K562 (cell line): ENCODE data around the gene NDUFV3. TPM values are rescaled to one million over a fixed set of nuclear protein-coding genes. Genes with fewer than 3 reads are reported as not detected.

Experiments used
- C11orf30 ChIP-seq: fragments of 450-650 bp; IDR thresholded peaks from 2 replicates; pipeline ENCODE4 v1.6.1; 2016; ENCODE audit warnings: low read depth, mild to moderate bottlenecking
- MYBL2 ChIP-seq, 2 experiments: fragments of 450-650 bp in 1 of 2; sonication (generic) in 1 of 2; formaldehyde crosslinking in 1 of 2; IDR thresholded peaks; 2 replicates each; pipeline versions ENCODE4 v1.6.1 to v1.8.1; 2017 to 2022; ENCODE audit warnings: borderline replicate concordance in 1 of 2, inconsistent platforms in 1 of 2, low read depth in 1 of 2, mild to moderate bottlenecking in 1 of 2, missing genetic modification reagents in 1 of 2, moderate library complexity in 1 of 2
- NFXL1 ChIP-seq: fragments of 450-650 bp; formaldehyde crosslinking; IDR thresholded peaks from 2 replicates; pipeline ENCODE4 v1.4.0; 2021; ENCODE audit warnings: mild to moderate bottlenecking
- POLR3G ChIP-seq: IDR thresholded peaks from 2 replicates; pipeline ENCODE4 v1.6.1; 2011; ENCODE audit not compliant: insufficient read length, insufficient replicate concordance; ENCODE audit errors: extremely low read depth
- RFX1 ChIP-seq: fragments of 450-650 bp; IDR thresholded peaks from 2 replicates; pipeline ENCODE4 v1.6.1; 2016; ENCODE audit warnings: mild to moderate bottlenecking, moderate library complexity
- SMAD4 ChIP-seq: fragments of 250-450 bp; sonication (Bioruptor Pico); conservative IDR thresholded peaks from 2 replicates; pipeline ENCODE4 v1.8.0; 2021; ENCODE audit warnings: inconsistent platforms, mild to moderate bottlenecking, moderate library complexity
- SRSF7 ChIP-seq: fragments of 200-400 bp; formaldehyde crosslinking; optimal IDR thresholded peaks from 2 replicates; pipeline ENCODE3; 2017; ENCODE audit warnings: mild to moderate bottlenecking, low read depth, low read length
- TCF7L2 ChIP-seq: fragments of 150-350 bp; IDR thresholded peaks from 2 replicates; pipeline ENCODE4 v1.6.1; 2016; ENCODE audit warnings: low read depth, mild to moderate bottlenecking, low read length, moderate library complexity
- TOE1 ChIP-seq, 2 experiments: fragments of 450-650 bp in 1 of 2; sonication (generic) in 1 of 2; formaldehyde crosslinking in 1 of 2; IDR thresholded peaks; 2 replicates each; pipeline versions ENCODE4 v1.7.1 to v1.8.0; 2016 to 2022; ENCODE audit warnings: borderline replicate concordance in 2 of 2, mild to moderate bottlenecking in 2 of 2, antibody characterized with exemption in 1 of 2, inconsistent platforms in 1 of 2, low read depth in 1 of 2, missing genetic modification reagents in 1 of 2, moderate library complexity in 1 of 2
- ZBTB17 ChIP-seq: fragments of 450-650 bp; formaldehyde crosslinking; IDR thresholded peaks from 2 replicates; pipeline ENCODE4 v1.4.0; 2020; ENCODE audit warnings: mild to moderate bottlenecking
- ZC3H4 ChIP-seq: sonication (generic); formaldehyde crosslinking; IDR thresholded peaks from 2 replicates; pipeline ENCODE4 v1.9.0; 2021; ENCODE audit warnings: missing genetic modification reagents, borderline replicate concordance
- ZFP1 ChIP-seq: fragments of 450-650 bp; formaldehyde crosslinking; IDR thresholded peaks from 2 replicates; pipeline ENCODE4 v1.4.0; 2020; ENCODE audit warnings: mild to moderate bottlenecking, mixed read lengths
- ZNF212 ChIP-seq: fragments of 450-650 bp; formaldehyde crosslinking; IDR thresholded peaks from 2 replicates; pipeline ENCODE4 v1.4.0; 2020; ENCODE audit warnings: mild to moderate bottlenecking
- ZNF431 ChIP-seq: sonication (generic); formaldehyde crosslinking; IDR thresholded peaks from 2 replicates; pipeline ENCODE4 v1.8.0; 2022; ENCODE audit warnings: mild to moderate bottlenecking, missing genetic modification reagents
- ZSCAN29 ChIP-seq: fragments of 450-650 bp; IDR thresholded peaks from 2 replicates; pipeline ENCODE4 v1.6.1; 2017
- polyA plus RNA-seq, 8 experiments: library from polyadenylated mRNA; depleted of rRNA in 4 of 8; stranded (reverse) in 5 of 8; unstranded in 3 of 8; fragments of >200 nt; fragmentation: Nextera tagmentation in 2 of 8; fragmentation: Illumina TruSeq in 1 of 8; extraction: Ambion mirVana in 2 of 8; extraction: Trizol in 1 of 8; gene quantifications; 2 replicates each; pipeline versions ENCODE4 v1.2.1 to v1.2.3, GENCODE V29; 2011 to 2014; ENCODE audit warnings: inconsistent platforms in 1 of 8, missing spikeins in 1 of 8
- total RNA-seq, 7 experiments: library from RNA; depleted of rRNA in 6 of 7; stranded (reverse); fragments of >200 nt in 6 of 7; fragmentation: Illumina TruSeq in 2 of 7; extraction: Trizol in 2 of 7; gene quantifications; 2 replicates each; pipeline versions ENCODE4 v1.2.1 to v1.2.3, GENCODE V29; 2011 to 2021; ENCODE audit warnings: low replicate concordance in 1 of 7
- TF ChIP-seq, protein P1 (sequence below): sonication (generic); formaldehyde crosslinking; IDR thresholded peaks from 2 replicates; pipeline ENCODE4 v1.8.0; 2023; ENCODE audit warnings: missing genetic modification reagents, mild to moderate bottlenecking, borderline replicate concordance
- TF ChIP-seq, protein P2 (sequence below): fragments of 450-650 bp; IDR thresholded peaks from 2 replicates; pipeline ENCODE4 v1.6.1; 2016; ENCODE audit warnings: low read depth, mild to moderate bottlenecking, moderate library complexity
- TF ChIP-seq, protein P3 (sequence below): fragments of 450-650 bp; IDR thresholded peaks from 2 replicates; pipeline ENCODE4 v1.7.1; 2018; ENCODE audit warnings: mild to moderate bottlenecking, low read depth; ENCODE audit not compliant: partially characterized antibody

NDUFV3 gene
- total and polyA plus RNA-seq, 9 of the 15 experiments (the other 6 are each of a cell fraction or from before 2014, with no cell fraction given) = 19.1 to 87.8 (median 74.3) TPM

DNA sequence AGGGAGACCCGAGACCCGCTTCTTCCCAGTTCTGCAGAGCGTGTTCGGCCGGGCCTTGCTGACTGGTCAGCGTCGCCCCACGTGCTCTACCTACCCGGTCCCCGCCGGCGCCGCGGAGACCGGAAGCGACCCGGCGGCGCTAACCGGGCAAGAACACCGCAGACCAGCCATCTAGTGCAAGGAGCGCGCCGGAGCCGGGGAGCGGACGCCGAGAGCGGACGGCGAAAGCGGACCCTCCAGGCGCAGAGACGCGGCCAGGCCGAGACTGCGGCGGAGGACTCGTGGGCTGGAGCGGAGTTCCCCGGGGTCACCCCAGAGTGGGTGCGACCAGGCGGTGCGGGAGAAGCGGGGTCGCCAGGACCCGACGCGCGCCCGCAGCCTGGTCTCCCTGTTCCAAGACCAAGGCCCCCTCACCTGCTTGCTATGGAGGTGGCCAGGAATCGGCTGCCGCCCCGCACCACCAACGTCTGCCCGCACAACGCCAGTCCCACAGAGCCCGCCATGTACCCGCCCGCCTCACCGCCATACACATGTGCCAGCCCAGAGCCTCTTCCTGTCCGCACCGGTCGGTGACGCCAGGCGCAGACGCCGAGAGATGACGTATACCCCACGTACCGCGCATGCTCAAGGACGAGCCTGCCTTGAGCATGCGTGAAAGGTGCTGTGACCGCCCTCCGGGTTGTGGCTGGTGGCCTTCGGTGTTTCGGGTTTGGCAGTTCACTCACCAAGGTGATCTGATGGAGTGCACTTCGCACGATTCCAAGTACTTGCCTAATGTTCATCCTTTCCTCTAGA is 13.9 kb upstream of the NDUFV3 start, which contains the start of gene WDR4 (continued):
- TF ChIP-seq, protein P1, sequence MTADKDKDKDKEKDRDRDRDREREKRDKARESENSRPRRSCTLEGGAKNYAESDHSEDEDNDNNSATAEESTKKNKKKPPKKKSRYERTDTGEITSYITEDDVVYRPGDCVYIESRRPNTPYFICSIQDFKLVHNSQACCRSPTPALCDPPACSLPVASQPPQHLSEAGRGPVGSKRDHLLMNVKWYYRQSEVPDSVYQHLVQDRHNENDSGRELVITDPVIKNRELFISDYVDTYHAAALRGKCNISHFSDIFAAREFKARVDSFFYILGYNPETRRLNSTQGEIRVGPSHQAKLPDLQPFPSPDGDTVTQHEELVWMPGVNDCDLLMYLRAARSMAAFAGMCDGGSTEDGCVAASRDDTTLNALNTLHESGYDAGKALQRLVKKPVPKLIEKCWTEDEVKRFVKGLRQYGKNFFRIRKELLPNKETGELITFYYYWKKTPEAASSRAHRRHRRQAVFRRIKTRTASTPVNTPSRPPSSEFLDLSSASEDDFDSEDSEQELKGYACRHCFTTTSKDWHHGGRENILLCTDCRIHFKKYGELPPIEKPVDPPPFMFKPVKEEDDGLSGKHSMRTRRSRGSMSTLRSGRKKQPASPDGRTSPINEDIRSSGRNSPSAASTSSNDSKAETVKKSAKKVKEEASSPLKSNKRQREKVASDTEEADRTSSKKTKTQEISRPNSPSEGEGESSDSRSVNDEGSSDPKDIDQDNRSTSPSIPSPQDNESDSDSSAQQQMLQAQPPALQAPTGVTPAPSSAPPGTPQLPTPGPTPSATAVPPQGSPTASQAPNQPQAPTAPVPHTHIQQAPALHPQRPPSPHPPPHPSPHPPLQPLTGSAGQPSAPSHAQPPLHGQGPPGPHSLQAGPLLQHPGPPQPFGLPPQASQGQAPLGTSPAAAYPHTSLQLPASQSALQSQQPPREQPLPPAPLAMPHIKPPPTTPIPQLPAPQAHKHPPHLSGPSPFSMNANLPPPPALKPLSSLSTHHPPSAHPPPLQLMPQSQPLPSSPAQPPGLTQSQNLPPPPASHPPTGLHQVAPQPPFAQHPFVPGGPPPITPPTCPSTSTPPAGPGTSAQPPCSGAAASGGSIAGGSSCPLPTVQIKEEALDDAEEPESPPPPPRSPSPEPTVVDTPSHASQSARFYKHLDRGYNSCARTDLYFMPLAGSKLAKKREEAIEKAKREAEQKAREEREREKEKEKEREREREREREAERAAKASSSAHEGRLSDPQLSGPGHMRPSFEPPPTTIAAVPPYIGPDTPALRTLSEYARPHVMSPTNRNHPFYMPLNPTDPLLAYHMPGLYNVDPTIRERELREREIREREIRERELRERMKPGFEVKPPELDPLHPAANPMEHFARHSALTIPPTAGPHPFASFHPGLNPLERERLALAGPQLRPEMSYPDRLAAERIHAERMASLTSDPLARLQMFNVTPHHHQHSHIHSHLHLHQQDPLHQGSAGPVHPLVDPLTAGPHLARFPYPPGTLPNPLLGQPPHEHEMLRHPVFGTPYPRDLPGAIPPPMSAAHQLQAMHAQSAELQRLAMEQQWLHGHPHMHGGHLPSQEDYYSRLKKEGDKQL = peak; percentile 43; the same call in 1 of the 2 replicates
- no peak for TF ChIP-seq MYBL2 (IDR thresholded peaks at IDR 0.05; ENCODE audit: low read depth)
- no peak for TF ChIP-seq MYBL2 (CRISPR knock-in tag; IDR thresholded peaks at IDR 0.05; ENCODE audit: borderline replicate concordance)
- peak; percentile 70; the same call in 1 of the 2 replicates for TF ChIP-seq ZC3H4 (CRISPR knock-in tag)
- 0 out of 2 replicates have a peak, but pooled peaks have one; percentile 51 for TF ChIP-seq TOE1 (IDR thresholded peaks at IDR 0.05; ENCODE audit: borderline replicate concordance)
- TF ChIP-seq TOE1 (CRISPR knock-in tag; IDR thresholded peaks at IDR 0.05; ENCODE audit: borderline replicate concordance, low read depth) = peak; percentile 12
- TF ChIP-seq TCF7L2 = peak; percentile 55; the same call in 1 of the 2 replicates
- TF ChIP-seq, protein P2, sequence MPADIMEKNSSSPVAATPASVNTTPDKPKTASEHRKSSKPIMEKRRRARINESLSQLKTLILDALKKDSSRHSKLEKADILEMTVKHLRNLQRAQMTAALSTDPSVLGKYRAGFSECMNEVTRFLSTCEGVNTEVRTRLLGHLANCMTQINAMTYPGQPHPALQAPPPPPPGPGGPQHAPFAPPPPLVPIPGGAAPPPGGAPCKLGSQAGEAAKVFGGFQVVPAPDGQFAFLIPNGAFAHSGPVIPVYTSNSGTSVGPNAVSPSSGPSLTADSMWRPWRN = no peak
- TF ChIP-seq, protein P3, sequence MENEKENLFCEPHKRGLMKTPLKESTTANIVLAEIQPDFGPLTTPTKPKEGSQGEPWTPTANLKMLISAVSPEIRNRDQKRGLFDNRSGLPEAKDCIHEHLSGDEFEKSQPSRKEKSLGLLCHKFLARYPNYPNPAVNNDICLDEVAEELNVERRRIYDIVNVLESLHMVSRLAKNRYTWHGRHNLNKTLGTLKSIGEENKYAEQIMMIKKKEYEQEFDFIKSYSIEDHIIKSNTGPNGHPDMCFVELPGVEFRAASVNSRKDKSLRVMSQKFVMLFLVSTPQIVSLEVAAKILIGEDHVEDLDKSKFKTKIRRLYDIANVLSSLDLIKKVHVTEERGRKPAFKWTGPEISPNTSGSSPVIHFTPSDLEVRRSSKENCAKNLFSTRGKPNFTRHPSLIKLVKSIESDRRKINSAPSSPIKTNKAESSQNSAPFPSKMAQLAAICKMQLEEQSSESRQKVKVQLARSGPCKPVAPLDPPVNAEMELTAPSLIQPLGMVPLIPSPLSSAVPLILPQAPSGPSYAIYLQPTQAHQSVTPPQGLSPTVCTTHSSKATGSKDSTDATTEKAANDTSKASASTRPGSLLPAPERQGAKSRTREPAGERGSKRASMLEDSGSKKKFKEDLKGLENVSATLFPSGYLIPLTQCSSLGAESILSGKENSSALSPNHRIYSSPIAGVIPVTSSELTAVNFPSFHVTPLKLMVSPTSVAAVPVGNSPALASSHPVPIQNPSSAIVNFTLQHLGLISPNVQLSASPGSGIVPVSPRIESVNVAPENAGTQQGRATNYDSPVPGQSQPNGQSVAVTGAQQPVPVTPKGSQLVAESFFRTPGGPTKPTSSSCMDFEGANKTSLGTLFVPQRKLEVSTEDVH = peak; percentile 94
- TF ChIP-seq RFX1 = no peak
- TF ChIP-seq NFXL1 (CRISPR knock-in tag) = no peak
- TF ChIP-seq ZNF431 (CRISPR knock-in tag) = 0 out of 2 replicates have a peak, but pooled peaks have one; percentile 5
- peak; percentile 86 for TF ChIP-seq SRSF7
- peak; percentile 30; the same call in 1 of the 2 replicates for TF ChIP-seq ZNF212
- peak; percentile 95 for TF ChIP-seq C11orf30
- peak; percentile 16; the same call in 1 of the 2 replicates for TF ChIP-seq ZFP1
- peak; percentile 88 for TF ChIP-seq SMAD4 (CRISPR knock-in tag)
- peak; percentile 59; the same call in 1 of the 2 replicates for TF ChIP-seq ZSCAN29
- TF ChIP-seq ZBTB17 (CRISPR knock-in tag) = peak; percentile 48; the same call in 1 of the 2 replicates
- TF ChIP-seq POLR3G = no peak
